NOMO-1 (cell line): ENCODE data around the gene BCAT1.
"Not testable (repeated sequence)": the region's sequence is repeated elsewhere in the genome, so short reads cannot be mapped to it uniquely, and the experiment has no call there.

Experiments
- DNase-seq, 2 experiments: peaks; one replicate each; lab custom pipeline; 2025; ENCODE audit not compliant: unreplicated experiment in 2 of 2; lab: John Stamatoyannopoulos, UW

BCAT1 gene

GRCh38 chr12:24901576-24902461 is 47.1 kb downstream of the BCAT1 start:
- DNase-seq: no peak

- no peak for DNase-seq
Measured at GRCh38 chr12:24900196-24900595, 48.7 kb downstream of the BCAT1 start.

GRCh38 chr12:24899503-24900075 is 49.3 kb downstream of the BCAT1 start:
- no peak for DNase-seq

- no peak for DNase-seq
Measured at GRCh38 chr12:24898606-24899005, 50.3 kb downstream of the BCAT1 start.

GRCh38 chr12:24898185-24898584 is 50.7 kb downstream of the BCAT1 start:
- peak; percentile 12 to 28 for DNase-seq

GRCh38 chr12:24896171-24896570 is 52.7 kb downstream of the BCAT1 start:
- DNase-seq: no peak

- no peak for DNase-seq
Measured at GRCh38 chr12:24895612-24896011, 53.3 kb downstream of the BCAT1 start.

GRCh38 chr12:24894879-24895278 is 54.0 kb downstream of the BCAT1 start:
- no peak for DNase-seq

- no peak for DNase-seq
Measured at GRCh38 chr12:24890048-24890803, 58.7 kb downstream of the BCAT1 start.

- DNase-seq: no peak
Measured at GRCh38 chr12:24889411-24889810, 59.5 kb downstream of the BCAT1 start.

- DNase-seq: no peak
Measured at GRCh38 chr12:24888813-24889212, 60.1 kb downstream of the BCAT1 start.

- DNase-seq: no peak
Measured at GRCh38 chr12:24884911-24885310, 64.0 kb downstream of the BCAT1 start.

GRCh38 chr12:24881724-24882371 is 67.1 kb downstream of the BCAT1 start:
- no peak for DNase-seq

GRCh38 chr12:24881227-24881626 is 67.7 kb downstream of the BCAT1 start:
- no peak for DNase-seq

GRCh38 chr12:24880732-24881131 is 68.2 kb downstream of the BCAT1 start:
- no peak for DNase-seq

- no peak for DNase-seq
Measured at GRCh38 chr12:24879644-24880043, 69.3 kb downstream of the BCAT1 start.

- no peak for DNase-seq
Measured at GRCh38 chr12:24875014-24875413, 73.9 kb downstream of the BCAT1 start.

GRCh38 chr12:24872211-24872610 is 76.7 kb downstream of the BCAT1 start:
- no peak for DNase-seq

- not testable (repeated sequence) for DNase-seq
Measured at GRCh38 chr12:24866139-24866538, 82.8 kb downstream of the BCAT1 start.

- no peak for DNase-seq
Measured at GRCh38 chr12:24864796-24865125, 84.1 kb downstream of the BCAT1 start.
